GM19452 (cell line): ENCODE data around the gene KCNH3.
"Not testable (repeated sequence)": the region's sequence is repeated elsewhere in the genome, so short reads cannot be mapped to it uniquely, and the experiment has no call there.

Source experiments
- ATAC-seq: cut with Tn5 transposase; IDR thresholded peaks from one replicate; pipeline ENCODE4 v1.9.1; 2021; ENCODE audit not compliant: unreplicated experiment

Gene KCNH3, protein sequence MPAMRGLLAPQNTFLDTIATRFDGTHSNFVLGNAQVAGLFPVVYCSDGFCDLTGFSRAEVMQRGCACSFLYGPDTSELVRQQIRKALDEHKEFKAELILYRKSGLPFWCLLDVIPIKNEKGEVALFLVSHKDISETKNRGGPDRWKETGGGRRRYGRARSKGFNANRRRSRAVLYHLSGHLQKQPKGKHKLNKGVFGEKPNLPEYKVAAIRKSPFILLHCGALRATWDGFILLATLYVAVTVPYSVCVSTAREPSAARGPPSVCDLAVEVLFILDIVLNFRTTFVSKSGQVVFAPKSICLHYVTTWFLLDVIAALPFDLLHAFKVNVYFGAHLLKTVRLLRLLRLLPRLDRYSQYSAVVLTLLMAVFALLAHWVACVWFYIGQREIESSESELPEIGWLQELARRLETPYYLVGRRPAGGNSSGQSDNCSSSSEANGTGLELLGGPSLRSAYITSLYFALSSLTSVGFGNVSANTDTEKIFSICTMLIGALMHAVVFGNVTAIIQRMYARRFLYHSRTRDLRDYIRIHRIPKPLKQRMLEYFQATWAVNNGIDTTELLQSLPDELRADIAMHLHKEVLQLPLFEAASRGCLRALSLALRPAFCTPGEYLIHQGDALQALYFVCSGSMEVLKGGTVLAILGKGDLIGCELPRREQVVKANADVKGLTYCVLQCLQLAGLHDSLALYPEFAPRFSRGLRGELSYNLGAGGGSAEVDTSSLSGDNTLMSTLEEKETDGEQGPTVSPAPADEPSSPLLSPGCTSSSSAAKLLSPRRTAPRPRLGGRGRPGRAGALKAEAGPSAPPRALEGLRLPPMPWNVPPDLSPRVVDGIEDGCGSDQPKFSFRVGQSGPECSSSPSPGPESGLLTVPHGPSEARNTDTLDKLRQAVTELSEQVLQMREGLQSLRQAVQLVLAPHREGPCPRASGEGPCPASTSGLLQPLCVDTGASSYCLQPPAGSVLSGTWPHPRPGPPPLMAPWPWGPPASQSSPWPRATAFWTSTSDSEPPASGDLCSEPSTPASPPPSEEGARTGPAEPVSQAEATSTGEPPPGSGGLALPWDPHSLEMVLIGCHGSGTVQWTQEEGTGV

GRCh38 chr12:49538510-49539403 is at the start of gene KCNH3:
TSS of gene KCNH3 (plus strand) at chr12:49539030. CDS start at chr12:49539417, 387 bp downstream.
- no peak for ATAC-seq

DNA sequence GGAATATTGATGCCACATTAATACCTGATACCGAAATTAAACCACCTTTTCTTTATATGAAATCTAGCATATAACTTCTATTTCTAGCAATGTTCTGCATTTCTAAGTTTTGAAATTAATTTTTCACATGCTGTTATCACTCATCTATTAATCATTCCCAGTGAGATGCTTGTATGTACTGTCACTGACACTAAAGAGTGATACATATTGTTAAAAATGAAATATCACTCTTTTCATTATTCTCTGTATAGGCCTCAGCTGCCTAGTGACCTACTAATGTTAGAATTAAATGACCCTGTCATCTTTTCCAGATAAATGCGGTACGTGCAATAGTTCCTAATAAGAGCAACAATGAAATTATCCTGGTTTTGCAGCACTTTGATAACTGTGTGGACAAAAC is 49.7 kb upstream of the KCNH3 start:
- no peak for ATAC-seq

GRCh38 chr12:49489720-49490119 is 49.1 kb upstream of the KCNH3 start:
- no peak for ATAC-seq

DNA sequence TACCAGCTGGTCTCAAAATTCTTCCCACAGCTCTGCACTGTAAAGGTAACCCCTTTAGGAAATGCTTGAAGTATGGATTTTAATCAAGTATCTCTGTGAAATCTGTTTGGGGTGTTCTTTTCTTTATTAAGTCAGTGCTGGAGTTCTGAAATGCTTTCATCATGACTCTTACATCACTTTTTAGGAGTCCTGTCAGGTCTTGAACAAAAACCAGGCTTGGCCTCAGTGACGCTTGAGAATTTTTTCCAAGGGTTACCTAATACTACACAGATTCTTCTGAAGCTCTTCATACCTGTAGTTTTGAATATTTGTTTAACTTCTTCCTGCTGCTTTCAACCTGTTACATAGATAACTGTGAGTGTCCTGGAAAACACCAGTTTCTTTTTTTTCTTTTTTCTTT is 47.0 kb upstream of the KCNH3 start:
- no peak for ATAC-seq

DNA sequence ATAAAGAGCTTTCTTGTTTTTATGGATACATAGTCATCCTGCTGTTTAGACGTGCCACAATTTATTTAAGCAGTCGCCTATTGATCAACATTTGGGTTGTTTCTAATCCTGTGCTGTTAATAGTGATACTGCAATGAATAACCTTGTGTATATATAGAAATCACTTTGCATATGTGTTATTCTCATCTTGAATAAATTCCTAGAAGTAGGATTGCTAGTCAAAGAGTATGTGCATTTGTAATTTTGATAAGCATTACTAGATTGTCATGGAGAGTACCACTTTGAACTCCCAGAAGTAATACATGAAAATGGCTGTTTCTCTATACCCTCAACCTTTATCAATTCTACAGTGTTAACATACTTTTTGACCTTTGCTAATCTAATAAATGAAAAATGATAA is 44.9 kb upstream of the KCNH3 start:
- no peak for ATAC-seq

DNA sequence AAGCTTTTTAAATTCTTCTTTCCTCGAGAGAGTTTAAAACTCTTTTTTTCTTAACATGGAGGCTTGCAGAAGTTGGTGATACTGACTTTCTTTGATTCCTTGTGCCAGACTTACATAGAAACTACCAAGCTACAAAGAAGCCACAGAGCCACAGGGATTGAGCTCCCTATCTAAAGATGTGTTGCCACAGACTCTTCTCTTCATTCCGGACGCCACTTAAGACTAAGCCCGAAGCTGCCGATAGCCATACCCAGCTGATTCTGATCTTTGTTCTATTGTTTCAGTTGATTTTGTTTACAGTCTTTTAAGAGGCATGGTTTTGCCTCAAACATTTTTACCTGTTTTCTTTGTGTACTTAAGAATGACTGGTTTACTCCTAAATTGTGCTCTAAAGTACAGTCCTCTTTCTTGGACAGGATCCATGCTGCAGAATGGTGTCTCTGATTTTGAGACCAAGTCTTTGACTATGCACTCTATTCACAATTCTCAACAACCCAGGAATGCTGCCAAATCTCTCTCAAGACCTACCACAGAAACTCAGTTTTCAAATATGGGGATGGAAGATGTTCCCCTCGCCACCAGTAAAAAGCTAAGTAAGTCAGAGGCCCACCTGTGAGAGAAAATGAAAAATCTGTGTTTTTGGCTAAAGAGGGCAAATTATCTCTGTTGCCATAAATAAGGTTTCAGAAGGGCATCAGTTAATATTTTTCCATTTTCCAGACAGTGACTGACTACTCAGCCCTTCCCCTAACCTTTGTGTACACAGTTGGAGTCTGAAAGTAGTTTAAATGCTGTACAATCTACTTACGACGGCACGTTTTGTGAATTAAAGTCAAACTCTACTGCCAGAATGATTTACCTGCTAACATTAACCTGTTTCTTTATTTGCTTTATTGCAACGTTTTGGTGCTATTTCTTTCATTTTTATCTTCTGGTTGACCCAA is 42.1 kb upstream of the KCNH3 start:
- no peak for ATAC-seq

- ATAC-seq, result no peak
Observed at GRCh38 chr12:49501895-49502294, 36.9 kb upstream of the KCNH3 start.

DNA sequence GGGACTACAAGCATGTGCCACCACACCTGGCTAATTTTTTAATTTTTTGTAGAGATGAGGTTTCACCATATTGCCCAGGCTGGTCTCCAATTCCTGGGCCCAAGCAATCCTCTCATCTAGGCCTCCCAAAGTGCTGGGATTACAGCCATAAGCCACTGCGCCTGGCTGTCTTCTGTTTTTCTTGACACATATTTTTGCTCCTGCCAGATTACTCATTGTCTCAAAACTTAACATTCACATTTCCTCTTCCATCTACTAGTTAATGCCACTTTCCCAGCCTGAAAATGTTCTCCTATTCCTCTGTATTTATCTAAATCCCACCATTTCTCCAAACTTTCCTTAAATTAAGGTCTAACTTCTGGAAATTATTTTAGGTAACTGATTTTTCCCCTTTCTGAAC is 36.2 kb upstream of the KCNH3 start:
- no peak for ATAC-seq

DNA sequence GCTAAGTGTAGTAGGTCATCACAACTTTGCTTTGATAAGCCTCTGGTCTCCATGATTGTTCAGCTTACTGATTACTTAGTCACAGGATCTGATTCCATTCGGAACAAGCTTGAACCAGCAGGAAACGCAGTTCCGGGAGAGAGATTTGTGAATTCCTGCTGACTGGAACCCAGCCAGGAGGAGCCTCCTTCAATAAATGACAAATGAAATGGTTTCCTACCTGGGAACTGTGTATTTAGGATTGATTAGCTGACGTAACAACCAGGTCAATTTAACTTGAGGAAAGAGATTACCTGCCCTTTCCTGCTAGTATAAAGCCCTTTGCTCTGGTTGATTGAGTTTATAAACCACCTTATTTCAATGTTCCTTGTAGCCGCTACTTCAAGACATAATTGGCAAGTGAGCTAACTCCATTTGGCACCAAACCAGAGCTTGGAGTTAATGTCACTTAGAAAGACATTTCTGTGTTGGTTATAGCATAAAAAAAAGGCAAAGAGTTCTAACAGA is 35.1 kb upstream of the KCNH3 start:
- no peak for ATAC-seq

GRCh38 chr12:49505672-49506071 is 33.2 kb upstream of the KCNH3 start:
- ATAC-seq, result no peak

DNA sequence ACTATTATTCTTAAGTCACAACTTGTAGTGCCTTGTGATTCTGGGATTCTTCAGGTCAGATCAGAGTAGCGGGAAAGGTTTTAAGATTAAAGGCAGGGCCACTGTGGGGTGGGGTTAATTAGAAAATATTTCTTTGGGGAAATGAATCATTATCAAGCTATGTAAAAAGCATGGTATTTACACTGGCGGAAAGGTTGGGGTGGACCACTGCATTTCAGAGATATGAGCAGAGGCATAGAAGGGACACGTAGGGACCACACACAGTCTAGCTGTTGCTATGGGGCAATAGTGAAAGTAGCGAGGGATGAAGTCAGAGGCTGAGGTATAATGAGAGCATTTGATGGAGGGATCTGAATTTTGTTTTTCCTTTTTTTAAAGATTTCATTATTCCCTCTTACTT is 31.7 kb upstream of the KCNH3 start:
- no peak for ATAC-seq

- ATAC-seq, result not testable (repeated sequence)
Observed at GRCh38 chr12:49509681-49510080, 29.1 kb upstream of the KCNH3 start.

GRCh38 chr12:49511410-49511809 is 27.4 kb upstream of the KCNH3 start:
- ATAC-seq, result no peak

DNA sequence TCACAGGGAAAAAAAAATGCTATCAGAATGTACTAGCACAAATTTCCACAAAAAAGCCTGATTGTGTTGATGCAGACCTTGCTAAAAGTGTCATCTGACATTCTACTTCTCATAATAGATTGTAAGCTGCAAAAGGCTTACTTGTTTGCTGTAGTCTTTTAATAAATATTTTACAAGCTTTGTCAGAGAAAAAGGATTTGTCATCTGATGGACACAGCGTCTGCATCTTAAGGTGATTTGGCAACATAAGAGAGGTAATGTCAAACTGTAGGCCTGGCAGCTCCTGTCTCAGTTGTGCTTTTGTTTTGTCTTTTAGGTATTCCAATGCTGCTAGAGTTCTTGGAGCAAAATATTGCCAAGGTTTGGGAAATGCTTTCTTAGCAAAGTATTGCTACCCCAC is 26.3 kb upstream of the KCNH3 start:
- ATAC-seq, result no peak

DNA sequence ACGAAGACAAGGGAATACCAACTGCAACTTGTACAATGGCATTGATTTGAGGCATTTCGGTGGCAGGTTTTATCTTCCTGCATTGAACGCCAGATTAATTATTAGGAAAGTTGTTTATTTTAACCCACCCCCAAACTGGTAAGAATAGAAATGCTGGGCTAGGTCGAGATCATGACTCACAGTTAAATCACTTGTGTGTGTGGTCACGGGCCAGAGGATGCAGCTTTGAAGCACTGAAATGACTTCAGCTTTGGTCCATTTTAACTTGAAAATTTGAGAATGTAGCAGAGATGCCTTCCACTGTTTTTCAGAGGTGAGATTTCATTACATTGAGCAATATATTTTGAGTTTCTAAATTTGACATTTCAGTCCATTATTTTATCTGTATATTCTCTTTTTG is 23.6 kb upstream of the KCNH3 start:
- ATAC-seq, result no peak

- no peak for ATAC-seq
Observed at GRCh38 chr12:49518914-49519573, 19.8 kb upstream of the KCNH3 start.

- no peak for ATAC-seq
Observed at GRCh38 chr12:49519574-49519936, 19.3 kb upstream of the KCNH3 start.

GRCh38 chr12:49521389-49521788 is 17.4 kb upstream of the KCNH3 start:
- no peak for ATAC-seq
